ENCODE results near the gene TRAF1.
"Not testable (repeated sequence)": the region's sequence is repeated elsewhere in the genome, so short reads cannot be mapped to it uniquely, and the experiment has no call there.

TRAF1 gene, protein sequence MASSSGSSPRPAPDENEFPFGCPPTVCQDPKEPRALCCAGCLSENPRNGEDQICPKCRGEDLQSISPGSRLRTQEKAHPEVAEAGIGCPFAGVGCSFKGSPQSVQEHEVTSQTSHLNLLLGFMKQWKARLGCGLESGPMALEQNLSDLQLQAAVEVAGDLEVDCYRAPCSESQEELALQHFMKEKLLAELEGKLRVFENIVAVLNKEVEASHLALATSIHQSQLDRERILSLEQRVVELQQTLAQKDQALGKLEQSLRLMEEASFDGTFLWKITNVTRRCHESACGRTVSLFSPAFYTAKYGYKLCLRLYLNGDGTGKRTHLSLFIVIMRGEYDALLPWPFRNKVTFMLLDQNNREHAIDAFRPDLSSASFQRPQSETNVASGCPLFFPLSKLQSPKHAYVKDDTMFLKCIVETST

DNA sequence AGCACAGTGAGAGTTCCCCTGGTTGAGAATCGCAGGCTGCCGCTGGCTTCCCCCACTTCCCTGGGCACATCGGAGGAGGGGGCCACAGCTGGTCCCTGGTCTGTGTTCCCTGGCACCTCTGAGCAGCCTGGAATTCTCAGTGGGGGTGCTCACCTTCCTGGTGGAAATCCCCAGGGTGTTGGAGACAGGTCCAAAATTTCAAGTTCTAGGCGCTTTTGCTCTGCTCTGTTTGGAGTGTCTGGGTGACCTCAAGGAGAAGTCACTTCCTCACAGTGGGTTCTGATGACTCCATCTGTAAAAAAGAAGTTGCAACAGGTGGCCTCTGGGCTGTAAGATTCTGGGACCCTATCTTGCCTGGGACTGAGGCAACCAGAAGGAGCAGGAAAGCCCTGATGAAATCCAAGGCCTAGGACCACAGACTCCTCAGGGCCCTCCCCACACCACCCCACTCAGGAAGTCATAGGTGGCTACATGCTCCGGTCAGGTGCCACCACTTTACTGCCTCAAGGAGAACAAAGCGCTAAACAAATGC, at the start of gene TRAF1:
Gene TRAF1, minus strand, starts transcription at position 400 of the 532 bp plus-strand sequence. CDS start 721 bp downstream, outside the sequence.
- DNase-seq (ENCODE audit: low read depth in 2 of 2), result no peak

DNA sequence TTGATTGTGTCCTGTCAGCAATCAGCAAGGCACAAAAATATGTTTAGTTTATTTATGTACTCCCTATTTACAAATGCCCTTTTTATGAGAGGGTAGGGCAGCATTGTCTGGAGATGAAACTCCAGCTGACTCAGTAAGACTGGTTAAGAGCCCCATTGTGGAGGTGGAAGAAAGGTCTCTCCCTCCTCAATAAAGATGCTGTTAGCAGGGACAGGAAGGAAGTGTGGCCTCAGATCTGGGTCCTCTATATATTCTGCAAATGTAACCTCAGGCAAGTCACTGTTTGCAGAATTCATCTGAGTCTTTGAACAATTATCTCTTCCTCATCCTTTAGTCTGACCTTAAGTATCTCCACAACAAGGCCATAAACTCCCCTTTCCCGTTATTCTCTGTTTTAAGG, 48.3 kb upstream of the TRAF1 start:
- no peak for DNase-seq (ENCODE audit: low read depth in 2 of 2)

DNA sequence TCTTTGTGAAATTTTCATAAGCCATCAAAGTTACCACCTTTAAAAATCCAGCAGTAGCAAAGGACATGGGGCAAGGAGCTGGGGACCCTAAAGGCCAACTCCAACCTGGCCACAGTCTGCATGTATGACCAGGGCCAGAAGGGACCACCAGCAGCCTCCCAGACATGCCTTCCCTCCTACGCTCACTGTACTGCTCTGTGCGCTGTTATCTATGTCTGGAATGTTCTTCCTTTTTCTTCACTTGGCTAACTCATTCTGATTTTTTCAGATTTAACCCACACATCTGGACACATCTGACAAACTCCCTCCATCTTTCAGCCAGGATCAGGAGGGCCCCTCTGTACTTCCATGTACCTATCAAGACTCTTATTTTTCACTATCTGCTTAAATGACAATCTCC, 47.6 kb upstream of the TRAF1 start:
- no peak for DNase-seq (ENCODE audit: low read depth in 2 of 2)

DNA sequence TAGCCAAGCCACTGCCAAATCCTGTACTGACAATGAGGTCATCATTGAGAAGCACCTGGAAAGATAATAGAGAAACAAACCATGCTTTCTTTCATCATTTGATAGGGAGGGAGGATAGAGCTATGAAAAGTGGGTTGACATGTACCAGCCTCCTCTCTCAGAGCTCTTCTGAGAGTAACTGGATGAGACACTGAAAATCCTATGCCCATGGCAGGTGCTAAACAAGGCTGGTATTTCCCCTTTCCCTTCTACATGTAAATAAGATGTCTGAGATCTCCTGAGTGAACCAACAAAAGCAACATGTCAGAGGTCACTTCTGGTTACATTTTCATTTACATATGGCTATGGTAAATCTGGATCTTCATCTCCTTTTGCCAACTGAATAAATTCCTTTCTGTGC, 45.3 kb upstream of the TRAF1 start:
- DNase-seq (ENCODE audit: low read depth in 2 of 2), result no peak

DNA sequence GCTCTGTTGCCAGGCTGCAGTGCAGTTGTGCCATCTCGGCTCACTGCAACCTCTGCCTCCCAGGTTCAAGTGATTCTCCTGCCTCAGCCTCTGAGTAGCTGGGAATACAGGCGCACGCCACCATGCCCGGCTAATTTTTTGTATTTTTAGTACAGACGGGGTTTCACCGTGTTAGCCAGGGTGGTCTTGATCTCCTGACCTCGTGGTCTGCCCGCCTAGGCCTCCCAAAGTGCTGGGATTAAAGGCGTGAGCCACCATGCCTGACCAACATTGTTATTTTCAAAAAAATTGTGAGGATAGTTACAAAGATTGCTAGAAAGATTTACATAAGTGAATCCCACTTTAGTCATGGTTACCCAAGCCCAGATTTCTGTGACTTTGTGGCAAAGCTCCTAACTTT, 44.9 kb upstream of the TRAF1 start:
- not testable (repeated sequence) for DNase-seq (ENCODE audit: low read depth in 2 of 2)

DNA sequence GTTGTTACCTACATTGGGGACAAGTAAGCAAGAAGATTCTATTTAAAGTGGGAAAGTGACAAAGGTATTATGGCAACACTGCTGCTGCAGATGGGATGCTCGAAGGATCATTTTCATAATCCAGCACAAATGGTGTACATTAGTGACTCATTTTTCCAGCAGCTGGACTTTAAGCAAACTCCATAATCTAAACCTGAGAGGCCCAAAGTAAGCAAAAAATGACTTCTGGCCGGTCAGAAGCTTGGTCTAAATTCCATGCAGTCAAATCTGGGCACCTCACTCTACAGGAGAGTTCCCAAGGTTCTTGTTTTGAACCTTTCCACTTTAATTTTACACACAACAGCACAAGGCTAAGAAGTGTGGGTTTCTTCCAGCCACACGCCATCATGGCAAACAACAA, 43.6 kb upstream of the TRAF1 start:
- DNase-seq (ENCODE audit: low read depth in 2 of 2), result no peak

DNA sequence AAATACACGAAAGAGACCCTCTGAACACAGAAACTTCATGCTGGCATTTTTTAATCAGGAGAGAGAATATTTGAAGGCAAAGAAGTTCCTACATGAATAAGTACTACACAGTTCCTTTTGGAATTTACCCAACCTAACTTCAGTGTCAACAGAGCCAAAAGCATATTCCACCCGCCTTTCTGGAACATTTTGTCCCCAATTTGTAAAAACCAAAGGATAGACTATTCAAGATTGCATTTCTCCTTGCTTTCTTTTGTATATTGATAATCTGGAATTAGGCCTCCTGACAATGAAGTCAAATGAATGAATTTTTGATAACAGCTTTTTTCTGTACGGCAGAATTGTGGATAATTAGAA, 39.4 kb upstream of the TRAF1 start:
- no peak for DNase-seq (ENCODE audit: low read depth in 2 of 2)

DNA sequence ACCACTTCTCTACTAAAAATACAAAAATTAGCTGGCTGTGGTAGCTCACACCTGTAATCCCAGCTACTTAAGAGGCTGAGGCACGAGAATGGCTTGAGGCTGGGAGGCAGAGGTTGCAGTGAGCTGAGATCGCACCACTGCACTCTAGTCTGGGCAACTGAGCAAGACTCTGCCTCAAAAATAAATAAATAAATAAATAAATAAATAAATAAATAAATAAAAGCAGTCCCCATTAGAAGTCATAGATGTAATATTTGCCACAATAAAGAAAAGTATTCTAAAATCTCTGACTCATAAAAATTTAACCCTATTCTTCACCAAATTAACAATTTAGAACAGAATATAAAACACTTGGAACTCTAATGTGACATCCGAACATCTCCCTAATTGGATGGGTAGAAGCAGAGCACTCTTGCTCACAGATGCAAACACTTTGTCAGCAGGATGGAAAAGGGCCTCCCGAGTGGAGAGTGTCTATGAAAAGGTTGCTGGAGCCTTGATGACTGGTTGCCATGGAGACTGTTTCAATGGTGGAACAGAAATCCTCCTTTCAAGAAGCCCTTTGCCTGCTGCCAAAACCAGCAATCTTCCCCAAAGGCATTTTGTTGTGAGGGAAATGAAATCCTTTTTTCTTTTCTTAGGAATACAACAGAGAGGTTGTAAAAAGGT, 38.9 kb upstream of the TRAF1 start:
- DNase-seq (ENCODE audit: low read depth in 2 of 2), result no peak

DNA sequence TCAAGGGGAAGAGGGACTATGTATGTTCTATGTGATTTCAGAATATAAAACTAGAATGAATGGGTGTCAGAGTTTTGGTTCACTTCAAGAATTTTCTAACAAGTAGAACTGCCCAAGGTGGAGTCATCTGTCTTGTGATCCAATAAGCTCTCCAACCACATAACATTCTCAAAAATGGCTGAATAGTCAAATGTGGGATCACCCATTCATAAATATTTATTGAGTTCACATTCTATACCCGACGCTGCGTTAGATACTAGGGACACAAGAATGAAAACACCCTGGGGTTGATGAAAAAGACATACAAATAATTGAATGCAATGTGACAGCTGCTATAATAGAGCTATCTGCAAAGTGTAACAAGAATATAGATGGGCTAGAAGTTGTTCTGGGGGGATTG, 35.3 kb upstream of the TRAF1 start:
- DNase-seq (ENCODE audit: low read depth in 2 of 2), result no peak

DNA sequence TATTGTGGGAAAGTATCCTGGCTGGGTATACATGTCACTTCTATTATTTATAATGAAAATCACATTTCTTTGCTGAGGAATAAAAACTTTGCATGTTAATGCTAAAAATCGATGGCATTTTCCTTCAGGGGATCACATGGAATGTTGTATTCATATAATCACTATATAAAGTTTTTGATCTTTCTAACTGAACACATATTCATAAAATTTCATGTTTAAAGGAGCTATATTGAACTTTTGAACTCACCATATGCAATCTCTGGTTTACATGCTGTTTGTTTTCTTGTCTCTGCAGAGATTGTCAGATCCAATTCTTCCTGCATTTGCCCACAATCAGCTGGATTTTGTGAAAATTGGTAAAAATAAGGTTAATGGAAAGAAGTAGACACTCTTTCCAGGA, 33.4 kb upstream of the TRAF1 start:
- DNase-seq (ENCODE audit: low read depth in 2 of 2), result no peak

DNA sequence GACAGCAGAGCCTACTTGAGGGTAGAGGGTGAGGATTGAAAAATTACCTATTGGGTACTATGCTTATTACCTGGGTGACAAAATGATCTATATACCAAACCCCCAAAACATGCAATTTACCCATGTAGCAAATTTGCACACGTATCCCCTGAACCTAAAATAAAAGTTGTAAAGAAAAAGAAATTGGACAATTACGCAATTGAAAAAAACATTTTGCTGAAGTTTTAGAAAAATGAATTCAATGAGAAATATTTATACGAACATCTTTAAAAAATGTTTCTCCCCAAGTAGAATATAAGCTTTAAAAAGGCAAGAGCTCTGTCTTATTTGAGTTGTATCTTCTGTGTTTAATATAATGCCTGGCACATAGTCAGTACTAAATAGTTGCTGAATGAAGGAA, 30.3 kb upstream of the TRAF1 start:
- DNase-seq (ENCODE audit: low read depth in 2 of 2), result no peak

DNA sequence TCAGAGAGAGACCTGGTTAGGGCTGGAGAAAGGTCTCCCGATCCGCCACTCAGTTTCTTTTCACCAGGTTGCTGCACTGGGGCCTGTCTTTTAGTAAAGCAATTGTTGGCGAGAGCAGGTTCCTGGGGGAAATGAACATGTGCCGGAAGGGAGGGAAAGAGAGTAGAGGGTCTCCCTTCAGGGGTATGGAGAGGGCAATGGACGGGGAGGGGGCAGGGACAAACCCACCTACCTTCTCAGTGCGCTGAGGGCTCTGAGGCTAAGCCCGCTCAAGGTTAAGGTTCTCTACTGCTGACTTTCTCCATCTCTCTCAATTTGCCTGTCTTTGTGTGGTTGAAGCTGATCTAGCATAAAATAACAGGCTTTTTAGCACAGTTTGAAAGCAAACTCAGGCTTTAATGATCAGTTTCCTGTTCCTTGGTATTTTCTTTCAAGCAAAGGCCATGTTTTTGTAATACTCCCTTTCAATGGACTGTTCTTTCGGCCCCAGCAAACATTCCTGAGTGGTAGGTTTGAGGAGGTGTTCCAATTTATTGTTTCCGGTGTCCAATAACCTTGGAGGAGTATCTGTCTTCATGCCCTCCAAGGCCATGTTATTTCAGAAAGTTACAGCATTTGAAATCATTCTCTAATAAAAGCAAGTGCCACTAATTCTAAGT, 25.5 kb upstream of the TRAF1 start:
- no peak for DNase-seq (ENCODE audit: low read depth in 2 of 2)

DNA sequence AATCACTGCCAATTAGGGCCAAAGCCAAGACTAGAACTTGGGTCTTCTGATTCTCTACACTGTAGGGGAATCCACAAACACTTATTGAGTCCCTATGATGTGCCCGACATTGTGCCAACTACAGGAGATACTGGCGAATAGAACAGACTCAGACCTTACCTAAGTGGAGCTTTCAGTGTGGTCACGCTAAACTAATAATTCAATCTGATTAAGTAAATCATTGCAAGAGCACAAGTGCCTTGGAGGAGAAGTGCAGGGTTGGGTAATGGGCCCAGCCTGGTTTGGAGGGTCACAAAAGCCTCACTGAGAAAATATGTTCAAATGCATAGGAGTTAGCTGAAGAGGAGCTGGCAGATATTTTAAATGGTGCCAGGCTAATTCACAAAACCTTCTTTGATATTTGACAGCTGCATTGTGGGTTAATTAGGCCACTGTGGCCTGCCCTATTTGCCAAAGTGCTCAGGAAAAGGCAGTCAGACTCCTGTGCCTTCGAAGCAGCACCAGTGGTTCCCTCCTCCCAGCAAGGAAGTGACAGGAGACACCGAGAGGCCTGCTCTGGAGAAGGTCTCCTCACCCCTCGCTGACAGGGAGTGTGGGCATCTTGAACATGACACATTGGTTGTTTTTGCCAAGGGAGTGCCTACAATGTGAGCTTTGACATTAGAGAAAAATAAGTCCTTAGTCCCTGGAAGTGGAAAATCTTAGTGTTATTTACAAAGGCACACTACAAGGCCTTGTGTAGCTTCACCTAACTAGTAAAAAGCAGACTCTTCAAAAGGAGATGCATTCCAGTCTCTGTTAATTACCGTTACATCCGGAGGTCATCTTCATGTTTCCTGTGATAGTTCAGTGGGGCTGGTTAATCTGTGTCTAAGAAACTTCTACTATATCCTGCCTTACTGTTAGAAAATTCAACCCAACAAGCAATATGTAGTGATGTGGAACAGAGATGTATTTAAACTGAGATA, 24.1 kb upstream of the TRAF1 start:
- no peak for DNase-seq (ENCODE audit: low read depth in 2 of 2)

DNA sequence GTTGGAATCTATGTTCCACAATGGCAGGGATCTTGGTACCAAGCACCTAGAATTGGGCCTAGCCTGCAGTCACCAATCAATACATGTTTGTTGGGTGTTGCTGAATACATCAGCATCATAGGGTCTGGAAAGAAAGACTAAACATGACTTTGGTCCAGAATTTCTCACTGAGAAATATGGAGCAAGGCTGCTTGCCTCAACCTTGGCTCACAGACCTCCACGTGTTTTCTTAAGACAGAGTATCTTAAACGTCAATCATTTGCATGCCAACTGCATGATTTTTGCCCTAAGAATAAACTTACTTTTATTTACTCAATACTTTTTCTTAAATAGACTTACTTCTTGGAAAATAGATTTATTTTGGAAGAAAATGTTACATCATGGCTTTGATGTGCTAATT, 22.7 kb upstream of the TRAF1 start:
- DNase-seq (ENCODE audit: low read depth in 2 of 2), result no peak

DNA sequence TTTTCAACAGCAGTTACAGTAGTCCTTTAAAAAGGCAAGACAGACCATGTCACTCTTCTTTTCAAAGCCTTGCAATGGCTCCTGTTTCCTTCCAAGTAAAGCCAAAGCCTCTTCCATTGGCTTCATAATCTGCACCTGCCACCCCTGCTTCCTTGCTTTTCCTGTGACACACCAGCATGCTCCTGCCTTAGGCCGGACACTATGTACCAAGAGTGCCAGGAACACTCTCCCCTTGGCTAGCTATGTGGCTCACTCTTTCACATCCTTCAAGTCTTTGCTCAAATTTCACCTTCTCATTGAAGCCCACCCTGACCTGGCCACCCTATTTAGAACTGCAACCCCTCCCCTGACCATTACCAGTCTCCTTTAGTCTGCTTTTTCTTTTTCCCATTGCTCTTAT, 22.2 kb upstream of the TRAF1 start:
- no peak for DNase-seq (ENCODE audit: low read depth in 2 of 2)

DNA sequence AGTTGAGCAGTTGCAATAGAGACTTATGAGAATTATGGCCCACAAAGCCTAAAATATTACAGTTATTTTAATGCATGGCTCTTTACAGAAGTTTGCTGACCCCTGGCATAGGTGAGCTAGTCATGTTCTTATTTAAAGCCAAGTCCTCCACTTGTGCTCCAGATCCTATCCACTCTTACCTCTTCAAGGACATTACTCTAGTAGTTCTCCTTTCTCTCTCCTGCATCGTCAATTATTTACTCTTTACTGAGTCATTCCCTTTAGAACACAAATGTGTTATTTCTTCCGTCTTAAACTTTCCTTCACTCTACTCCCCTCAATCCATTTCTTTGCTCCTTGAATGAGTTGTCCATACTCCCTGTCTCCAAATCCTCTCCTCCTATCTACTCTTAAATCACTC, 20.6 kb upstream of the TRAF1 start:
- no peak for DNase-seq (ENCODE audit: low read depth in 2 of 2)

DNA sequence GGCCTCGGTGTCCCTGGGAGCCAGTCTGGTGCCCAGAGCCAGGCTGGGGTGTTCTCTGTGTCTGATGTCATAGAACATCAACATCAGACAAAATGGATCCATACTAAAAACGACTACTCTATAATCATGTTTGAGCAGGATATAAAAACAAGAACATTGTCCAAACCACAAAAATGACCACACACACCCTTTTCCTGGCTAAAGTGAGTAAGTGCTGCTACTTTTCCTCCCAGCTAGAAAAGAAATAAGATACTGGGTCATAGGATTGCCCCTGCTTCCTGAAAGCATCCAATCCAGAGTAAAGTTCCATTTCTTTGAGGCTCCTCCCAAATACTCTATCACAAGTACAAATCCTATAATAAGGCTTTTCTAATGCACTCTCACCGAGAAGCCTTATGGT, 19.7 kb upstream of the TRAF1 start:
- DNase-seq (ENCODE audit: low read depth in 2 of 2), result no peak

DNA sequence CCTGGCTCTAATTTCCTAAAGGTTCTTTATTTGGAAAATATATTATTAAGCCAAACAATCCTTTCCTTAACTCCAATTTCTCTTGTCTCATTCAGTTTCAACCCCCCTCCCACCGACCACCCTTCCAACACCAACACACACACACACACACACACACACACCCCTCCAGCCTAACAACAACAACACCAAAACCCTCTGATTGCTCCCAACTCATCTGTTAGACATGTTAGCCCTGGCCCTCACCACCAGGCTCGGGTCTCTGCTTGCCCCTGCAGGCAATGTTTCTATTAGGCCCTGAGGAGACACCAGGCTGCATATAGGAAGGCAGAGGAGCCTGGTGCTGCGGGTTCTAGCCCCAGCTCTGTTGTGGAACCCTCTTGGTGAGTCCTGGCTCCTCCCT, 18.4 kb upstream of the TRAF1 start:
- DNase-seq (ENCODE audit: low read depth in 2 of 2), result no peak

DNA sequence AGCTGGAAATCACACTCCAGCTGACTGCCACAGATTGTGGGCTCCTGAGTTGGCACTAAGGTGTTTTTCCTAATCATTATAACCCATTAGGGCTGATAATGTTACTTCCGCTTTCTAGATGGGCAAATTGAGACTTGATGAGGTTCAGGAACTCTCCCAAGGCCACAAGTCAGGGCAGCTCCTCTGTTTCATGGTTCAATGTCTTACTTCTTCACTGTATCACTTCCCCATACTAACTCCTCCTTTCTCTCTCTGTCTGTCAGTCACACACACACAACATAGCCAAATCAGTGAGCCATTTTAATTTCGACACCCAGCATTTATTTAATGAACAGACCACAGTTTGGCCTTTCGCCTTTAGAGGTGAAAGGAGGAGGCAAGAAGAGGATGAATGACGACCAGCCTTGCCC, 17.8 kb upstream of the TRAF1 start:
- no peak for DNase-seq (ENCODE audit: low read depth in 2 of 2)

DNA sequence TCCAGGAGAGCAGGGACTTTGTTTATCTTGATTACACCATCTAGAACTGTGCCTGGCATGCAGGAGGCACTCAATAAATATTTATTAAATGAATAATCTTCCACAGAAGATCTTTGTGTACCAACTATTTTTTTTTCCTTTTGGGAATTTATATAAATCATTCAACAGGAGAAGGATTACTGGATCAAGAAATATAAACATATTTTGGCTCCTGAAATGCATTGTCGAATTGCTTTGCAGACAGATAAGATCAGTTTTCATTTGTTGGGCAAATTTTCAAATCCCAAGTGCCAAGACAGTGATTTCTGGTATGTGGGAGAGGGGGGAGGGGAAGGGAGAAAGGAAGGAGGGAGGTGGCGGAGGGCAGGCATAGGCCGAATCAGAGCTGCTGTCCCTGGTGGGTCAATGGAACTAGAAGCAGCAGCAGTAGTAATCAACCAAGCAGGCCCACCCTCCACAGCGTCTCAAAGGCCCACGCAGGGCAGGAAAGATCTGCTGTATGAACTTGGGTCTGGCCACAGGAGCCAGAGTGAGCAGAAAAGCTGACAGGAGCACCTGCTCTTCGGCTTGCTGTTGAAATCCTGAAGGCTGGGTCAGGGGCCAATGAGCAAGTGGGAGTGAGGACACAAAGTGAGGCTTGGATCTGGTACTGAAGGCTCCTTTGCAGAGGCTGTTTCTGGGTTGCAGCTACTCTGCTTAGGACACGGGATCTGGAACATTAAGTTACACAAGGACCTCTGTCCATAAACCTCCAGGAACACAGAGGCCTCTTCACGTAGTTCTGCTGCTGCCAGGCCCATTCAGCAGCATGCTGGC, 15.8 kb upstream of the TRAF1 start:
- no peak for DNase-seq (ENCODE audit: low read depth in 2 of 2)

Measured in stimulated activated CD8-positive, alpha-beta memory T cell treated with anti-CD3 and anti-CD28 coated beads, Interleukin-2, amount 100 ng/mL, for 1 hour (primary cell).